BJ (cell line): Measurements from ENCODE around the gene ATXN10. TPM values are rescaled to one million over a fixed set of nuclear protein-coding genes. Genes with fewer than 3 reads are reported as not detected.

Source experiments
- CTCF ChIA-PET: fragments of 350-600 bp; formaldehyde crosslinking; extraction: SDS; loops from one replicate; lab custom pipeline; 2021; ENCODE audit warnings: antibody characterized with exemption, inconsistent platforms; lab: Yijun Ruan, JAX
- POLR2A ChIA-PET: fragments of 300-600 bp; sonication (Branson Sonifier 250); formaldehyde crosslinking; extraction: SDS; loops from one replicate; lab custom pipeline; 2021; ENCODE audit warnings: antibody characterized with exemption; lab: Charles Lee
- DNase-seq: peaks from one replicate; pipeline ENCODE4 v3.0.0-alpha.2; 2011; ENCODE audit warnings: low read depth
- H3K27me3 ChIP-seq: 2 replicates; pipeline ENCODE4 v1.6.0; 2011; ENCODE audit warnings: low read length; ENCODE audit not compliant: control insufficient read depth, insufficient read depth
- H3K36me3 ChIP-seq: 2 replicates; pipeline ENCODE4 v1.5.1; 2011; ENCODE audit warnings: low read length; ENCODE audit not compliant: control insufficient read depth, insufficient read depth
- H3K4me3 ChIP-seq: 2 replicates; pipeline ENCODE4 v1.5.1; 2011; ENCODE audit warnings: low read depth, mild to moderate bottlenecking, control low read depth, low read length
- polyA plus RNA-seq: library from polyadenylated mRNA; depleted of rRNA; stranded (reverse); fragments of >200 nt; gene quantifications from 2 replicates; pipeline ENCODE4 v1.2.3, GENCODE V29; 2011
- TF ChIP-seq, protein P1 (sequence below): IDR thresholded peaks from 2 replicates; pipeline ENCODE4 v1.5.1; 2011; ENCODE audit warnings: low read depth, mild to moderate bottlenecking, control low read depth, inconsistent platforms, low read length, moderate library complexity; ENCODE audit not compliant: insufficient read depth

The ATXN10 gene
- polyA plus RNA-seq, 1 experiment: 328 TPM

- peaks cover 7% of the 10 kb centered on the region for H3K36me3 ChIP-seq
- H3K4me3 ChIP-seq: no peak overlapping the region
- no peak for DNase-seq
- no peaks in the 10 kb centered on the region for H3K27me3 ChIP-seq
- ChIA-PET CTCF (interaction anchor here (1.7 kb wide), 1 partner anchor 26 kb away, joined by 9 read pairs; no protein-coding TSS in a partner anchor), POLR2A (no interaction called here)
- TF ChIP-seq, protein P1, sequence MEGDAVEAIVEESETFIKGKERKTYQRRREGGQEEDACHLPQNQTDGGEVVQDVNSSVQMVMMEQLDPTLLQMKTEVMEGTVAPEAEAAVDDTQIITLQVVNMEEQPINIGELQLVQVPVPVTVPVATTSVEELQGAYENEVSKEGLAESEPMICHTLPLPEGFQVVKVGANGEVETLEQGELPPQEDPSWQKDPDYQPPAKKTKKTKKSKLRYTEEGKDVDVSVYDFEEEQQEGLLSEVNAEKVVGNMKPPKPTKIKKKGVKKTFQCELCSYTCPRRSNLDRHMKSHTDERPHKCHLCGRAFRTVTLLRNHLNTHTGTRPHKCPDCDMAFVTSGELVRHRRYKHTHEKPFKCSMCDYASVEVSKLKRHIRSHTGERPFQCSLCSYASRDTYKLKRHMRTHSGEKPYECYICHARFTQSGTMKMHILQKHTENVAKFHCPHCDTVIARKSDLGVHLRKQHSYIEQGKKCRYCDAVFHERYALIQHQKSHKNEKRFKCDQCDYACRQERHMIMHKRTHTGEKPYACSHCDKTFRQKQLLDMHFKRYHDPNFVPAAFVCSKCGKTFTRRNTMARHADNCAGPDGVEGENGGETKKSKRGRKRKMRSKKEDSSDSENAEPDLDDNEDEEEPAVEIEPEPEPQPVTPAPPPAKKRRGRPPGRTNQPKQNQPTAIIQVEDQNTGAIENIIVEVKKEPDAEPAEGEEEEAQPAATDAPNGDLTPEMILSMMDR: no peak
Measured at GRCh38 chr22:45837508-45837907, 165.9 kb downstream of the ATXN10 start.

DNA sequence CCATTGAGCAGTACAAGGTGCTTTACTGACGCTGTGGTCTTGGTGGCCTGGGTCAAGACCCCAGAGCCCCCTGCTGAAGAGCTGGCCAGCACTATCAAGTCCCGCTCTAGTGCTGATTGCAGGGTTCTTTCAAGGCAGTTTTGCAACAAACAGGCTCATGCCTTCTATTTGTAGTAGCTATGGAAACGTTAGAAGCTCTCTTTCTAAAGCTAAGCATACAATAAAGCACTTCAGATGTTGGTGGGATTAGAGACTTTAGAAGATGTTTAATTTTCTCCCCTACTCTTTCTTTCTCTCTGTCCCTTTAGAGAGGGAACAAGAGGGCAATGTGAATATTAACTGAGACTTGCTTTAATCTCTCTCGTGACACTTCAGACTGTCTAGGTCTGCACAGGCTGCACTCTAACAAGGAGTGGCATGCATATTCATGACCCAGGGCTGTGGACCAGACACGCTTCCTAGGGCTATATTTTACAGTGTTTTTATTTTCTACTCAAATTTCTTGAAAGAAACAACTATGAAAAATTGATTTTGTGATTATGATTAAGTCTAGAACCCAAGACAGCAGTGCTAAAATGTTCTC, 166.8 kb downstream of the ATXN10 start:
- DNase-seq: no peak
- TF ChIP-seq, protein P1: no peak
- no peak overlapping the region for H3K4me3 ChIP-seq
- CTCF ChIA-PET: interaction anchor here (1.0 to 1.7 kb wide), 2 partner anchors 16 to 25 kb away, joined by 3 to 9 read pairs; no protein-coding TSS in a partner anchor
- H3K27me3 ChIP-seq: no peaks in the 10 kb centered on the region
- POLR2A ChIA-PET: no interaction called here
- H3K36me3 ChIP-seq: peaks cover 11% of the 10 kb centered on the region

DNA sequence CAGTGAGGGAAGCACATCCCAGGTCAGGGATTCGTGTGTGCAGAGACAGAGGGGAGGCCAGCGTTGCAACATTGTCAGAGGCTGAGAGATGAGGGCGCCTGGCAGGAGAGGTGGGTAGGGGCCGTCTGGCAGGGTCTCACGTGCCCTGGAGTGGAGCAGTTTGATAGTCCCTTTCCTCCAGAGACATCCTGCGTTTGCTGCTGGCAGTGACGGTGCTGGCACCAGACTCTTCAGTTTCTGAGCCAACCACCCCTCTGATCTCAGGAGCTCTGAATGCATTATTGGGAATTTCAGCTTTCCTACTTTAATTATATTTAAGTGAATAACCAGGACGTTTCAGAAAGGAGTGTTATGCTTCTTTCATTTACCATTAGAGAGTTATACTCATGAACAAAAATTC, 168.8 kb downstream of the ATXN10 start:
- H3K4me3 ChIP-seq: no peak overlapping the region
- no peak for DNase-seq
- CTCF ChIA-PET: interaction anchor here (0.9 to 1.0 kb wide), 3 partner anchors 8 to 24 kb away, joined by 3 to 4 read pairs (median 3); no protein-coding TSS in a partner anchor
- H3K27me3 ChIP-seq: no peaks in the 10 kb centered on the region
- H3K36me3 ChIP-seq: peaks cover 9% of the 10 kb centered on the region
- POLR2A ChIA-PET: no interaction called here
- TF ChIP-seq, protein P1: no peak

GRCh38 chr22:45842291-45842991, 170.8 kb downstream of the ATXN10 start:
- TF ChIP-seq, protein P1: no peak
- H3K27me3 ChIP-seq: no peaks in the 10 kb centered on the region
- H3K4me3 ChIP-seq: no peak overlapping the region
- ChIA-PET POLR2A (no interaction called here), CTCF (interaction anchor here (1.8 kb wide), 1 partner anchor 9 kb away, joined by 4 read pairs; no protein-coding TSS in a partner anchor)
- H3K36me3 ChIP-seq: peaks cover 9% of the 10 kb centered on the region
- DNase-seq: no peak

DNA sequence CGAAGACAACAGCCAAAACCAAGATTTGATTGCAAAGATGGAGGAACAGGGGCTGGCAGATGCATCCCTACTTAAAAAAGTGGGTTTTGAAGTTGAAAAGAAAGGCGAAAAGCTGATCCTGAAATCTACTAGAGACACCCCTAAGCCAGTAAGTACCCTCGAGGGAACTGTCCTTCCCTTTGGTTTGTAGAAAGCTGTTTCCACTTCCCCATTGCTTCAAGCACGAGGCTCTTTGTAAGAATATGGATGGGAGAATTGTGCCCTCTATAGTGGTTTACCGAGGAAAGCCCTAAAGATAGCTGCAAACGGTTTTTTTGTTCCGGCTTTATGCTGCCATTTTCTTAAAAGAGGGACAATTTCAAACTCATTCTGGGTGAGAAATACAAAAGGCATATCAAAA, 171.4 kb downstream of the ATXN10 start:
- Histone ChIP-seq H3K36me3 (peaks cover 9% of the 10 kb centered on the region), H3K27me3 (no peaks in the 10 kb centered on the region), H3K4me3 (no peak overlapping the region)
- DNase-seq: no peak
- ChIA-PET CTCF (interaction anchor here (1.8 kb wide), 1 partner anchor 10 kb away, joined by 4 read pairs; no protein-coding TSS in a partner anchor), POLR2A (no interaction called here)
- TF ChIP-seq, protein P1: no peak
